Activated T-helper 2 cell treated with anti-CD3 and anti-CD28 coated beads, Interferon-gamma antibody, Interleukin-2, Interleukin-4, amounts not matched to agents 10 μg/mL and 5 μg/mL and 100 μg/mL, durations not matched to agents 14 hours and 24 hours and 36 hours (primary cell): Measurements from ENCODE around the gene CFAP221. TPM values are rescaled to one million over a fixed set of nuclear protein-coding genes. Genes with fewer than 3 reads are reported as not detected.

Experiments used
- DNase-seq: peaks from one replicate; pipeline ENCODE4 v3.0.0; 2021; ENCODE audit warnings: low spot score
- H3K27ac Mint-ChIP-seq: one replicate; pipeline ENCODE4 v1.8.0; 2021; ENCODE audit warnings: mixed read lengths
- H3K27me3 Mint-ChIP-seq: one replicate; pipeline ENCODE4 v1.8.0; 2021; ENCODE audit warnings: low read depth, mixed read lengths
- H3K36me3 Mint-ChIP-seq: one replicate; pipeline ENCODE4 v1.8.0; 2021; ENCODE audit warnings: low read depth, mixed read lengths
- H3K4me1 Mint-ChIP-seq: one replicate; pipeline ENCODE4 v1.8.0; 2021; ENCODE audit warnings: low read depth, mixed read lengths
- H3K4me3 Mint-ChIP-seq: one replicate; pipeline ENCODE4 v1.8.0; 2021; ENCODE audit warnings: low read depth, mild to moderate bottlenecking, moderate library complexity, mixed read lengths
- H3K9me3 Mint-ChIP-seq: one replicate; pipeline ENCODE4 v1.8.0; 2021; ENCODE audit warnings: mixed read lengths
- intact Hi-C: fragments of 100-400 bp; cut with micrococcal nuclease; formaldehyde crosslinking; loops from one replicate; pipeline ENCODE4 v1.15.1; 2023
- total RNA-seq: library from RNA; stranded (reverse); gene quantifications from 2 replicates; pipeline ENCODE4 v1.2.3, GENCODE V29; 2022

Gene CFAP221
- total RNA-seq, 1 donor from 2014 or later: not detected

- Mint-ChIP-seq H3K9me3 (no peaks in the 10 kb centered on the region), H3K36me3 (peaks cover 4% of the 10 kb centered on the region), H3K4me3 (no peak overlapping the region), H3K27me3 (peaks cover 30% of the 10 kb centered on the region), H3K4me1 (peaks cover 2% of the 10 kb centered on the region), H3K27ac (no peak overlapping the region)
- intact Hi-C loops: no loop called here
- DNase-seq: no peak
These were observed 1.7 kb downstream of the CFAP221 start for GRCh38 chr2:119545754-119546446.

- peaks cover 30% of the 10 kb centered on the region for H3K27me3 Mint-ChIP-seq
- intact Hi-C loops: no loop called here
- no peak for DNase-seq
- H3K4me3 Mint-ChIP-seq: no peak overlapping the region
- peaks cover 2% of the 10 kb centered on the region for H3K4me1 Mint-ChIP-seq
- peaks cover 4% of the 10 kb centered on the region for H3K36me3 Mint-ChIP-seq
- H3K27ac Mint-ChIP-seq: no peak overlapping the region
- H3K9me3 Mint-ChIP-seq: no peaks in the 10 kb centered on the region
These were observed 2.2 kb downstream of the CFAP221 start for GRCh38 chr2:119546447-119546767.

GRCh38 chr2:119548516-119549120 lies 4.4 kb downstream of the CFAP221 start:
- no peak for DNase-seq

GRCh38 chr2:119549241-119549640 lies 5.0 kb downstream of the CFAP221 start:
- Mint-ChIP-seq H3K4me1 (no peaks in the 10 kb centered on the region), H3K36me3 (no peaks in the 10 kb centered on the region), H3K9me3 (no peaks in the 10 kb centered on the region), H3K27ac (no peak overlapping the region), H3K27me3 (peaks cover 22% of the 10 kb centered on the region), H3K4me3 (no peak overlapping the region)
- no peak for DNase-seq
- intact Hi-C loops: no loop called here

More at GRCh38 chr2:119548516-119549120, 4.4 kb downstream of the CFAP221 start:
- intact Hi-C loops: no loop called here
- Mint-ChIP-seq H3K9me3 (no peaks in the 10 kb centered on the region), H3K27me3 (peaks cover 27% of the 10 kb centered on the region), H3K27ac (no peak overlapping the region), H3K4me1 (no peaks in the 10 kb centered on the region), H3K4me3 (no peak overlapping the region), H3K36me3 (no peaks in the 10 kb centered on the region)

- Mint-ChIP-seq H3K9me3 (no peaks in the 10 kb centered on the region), H3K27ac (no peak overlapping the region), H3K27me3 (peaks cover 18% of the 10 kb centered on the region), H3K4me3 (no peak overlapping the region), H3K4me1 (no peaks in the 10 kb centered on the region), H3K36me3 (no peaks in the 10 kb centered on the region)
- no peak for DNase-seq
- intact Hi-C loops: no loop called here
These were observed 6.1 kb downstream of the CFAP221 start for GRCh38 chr2:119550346-119550745.

GRCh38 chr2:119550856-119551255 lies 6.6 kb downstream of the CFAP221 start:
- Mint-ChIP-seq H3K9me3 (no peaks in the 10 kb centered on the region), H3K36me3 (no peaks in the 10 kb centered on the region), H3K27me3 (peaks cover 16% of the 10 kb centered on the region), H3K4me3 (no peak overlapping the region), H3K4me1 (no peaks in the 10 kb centered on the region), H3K27ac (no peak overlapping the region)
- DNase-seq: no peak
- intact Hi-C loops: no loop called here

GRCh38 chr2:119552902-119553301 lies 8.7 kb downstream of the CFAP221 start:
- peaks cover 8% of the 10 kb centered on the region for H3K27me3 Mint-ChIP-seq
- no peak for DNase-seq
- H3K27ac Mint-ChIP-seq: no peak overlapping the region
- no peaks in the 10 kb centered on the region for H3K9me3 Mint-ChIP-seq
- intact Hi-C loops: no loop called here
- no peaks in the 10 kb centered on the region for H3K36me3 Mint-ChIP-seq
- H3K4me1 Mint-ChIP-seq: no peaks in the 10 kb centered on the region
- H3K4me3 Mint-ChIP-seq: no peak overlapping the region

- Mint-ChIP-seq H3K4me3 (no peak overlapping the region), H3K9me3 (no peaks in the 10 kb centered on the region), H3K27ac (no peak overlapping the region), H3K4me1 (no peaks in the 10 kb centered on the region), H3K36me3 (no peaks in the 10 kb centered on the region), H3K27me3 (peaks cover 8% of the 10 kb centered on the region)
- intact Hi-C loops: no loop called here
- no peak for DNase-seq
These were observed 9.6 kb downstream of the CFAP221 start for GRCh38 chr2:119553687-119554344.

GRCh38 chr2:119565481-119565880 lies 21.2 kb downstream of the CFAP221 start:
- Mint-ChIP-seq H3K27ac (no peak overlapping the region), H3K4me1 (no peaks in the 10 kb centered on the region), H3K36me3 (no peaks in the 10 kb centered on the region), H3K27me3 (peaks cover 14% of the 10 kb centered on the region), H3K9me3 (no peaks in the 10 kb centered on the region), H3K4me3 (no peak overlapping the region)
- DNase-seq: no peak
- intact Hi-C loops: no loop called here

- DNase-seq: no peak
- Mint-ChIP-seq H3K4me1 (no peaks in the 10 kb centered on the region), H3K36me3 (no peaks in the 10 kb centered on the region), H3K27ac (no peak overlapping the region), H3K9me3 (no peaks in the 10 kb centered on the region), H3K27me3 (peaks cover 14% of the 10 kb centered on the region), H3K4me3 (no peak overlapping the region)
- intact Hi-C loops: no loop called here
These were observed 23.0 kb downstream of the CFAP221 start for GRCh38 chr2:119567292-119567691.

GRCh38 chr2:119574108-119574815 lies 30.0 kb downstream of the CFAP221 start:
- peaks cover 39% of the 10 kb centered on the region for H3K27me3 Mint-ChIP-seq
- H3K9me3 Mint-ChIP-seq: no peaks in the 10 kb centered on the region
- DNase-seq: no peak
- peaks cover 1% of the 10 kb centered on the region for H3K4me1 Mint-ChIP-seq
- no peak overlapping the region for H3K27ac Mint-ChIP-seq
- no peak overlapping the region for H3K4me3 Mint-ChIP-seq
- no peaks in the 10 kb centered on the region for H3K36me3 Mint-ChIP-seq
- intact Hi-C loops: no loop called here

- no peaks in the 10 kb centered on the region for H3K9me3 Mint-ChIP-seq
- no peak for DNase-seq
- intact Hi-C loops: no loop called here
- peaks cover 1% of the 10 kb centered on the region for H3K4me1 Mint-ChIP-seq
- no peak overlapping the region for H3K4me3 Mint-ChIP-seq
- peaks cover 34% of the 10 kb centered on the region for H3K27me3 Mint-ChIP-seq
- no peaks in the 10 kb centered on the region for H3K36me3 Mint-ChIP-seq
- no peak overlapping the region for H3K27ac Mint-ChIP-seq
These were observed 30.6 kb downstream of the CFAP221 start for GRCh38 chr2:119574864-119575263.

GRCh38 chr2:119575439-119575838 lies 31.2 kb downstream of the CFAP221 start:
- peaks cover 34% of the 10 kb centered on the region for H3K27me3 Mint-ChIP-seq
- intact Hi-C loops: no loop called here
- no peaks in the 10 kb centered on the region for H3K36me3 Mint-ChIP-seq
- peaks cover 1% of the 10 kb centered on the region for H3K4me1 Mint-ChIP-seq
- DNase-seq: no peak
- H3K4me3 Mint-ChIP-seq: no peak overlapping the region
- no peaks in the 10 kb centered on the region for H3K9me3 Mint-ChIP-seq
- H3K27ac Mint-ChIP-seq: no peak overlapping the region
